Left ventricle myocardium superior (tissue), 1 donor: Measurements from ENCODE around the gene CEP44. TPM values are rescaled to one million over a fixed set of nuclear protein-coding genes. Genes with fewer than 3 reads are reported as not detected.
"Not testable (repeated sequence)": the region's sequence is repeated elsewhere in the genome, so short reads cannot be mapped to it uniquely, and the experiment has no call there.

Experiments used
- ATAC-seq: fragments of 200-7000 bp; cut with Tn5 transposase; one replicate; pipeline ENCODE4 v1.9.1; 2020; ENCODE audit warnings: mild to moderate bottlenecking, moderate library complexity
- DNase-seq: peaks from one replicate; pipeline ENCODE4 v3.0.0-alpha.2; 2020
- intact Hi-C: fragments of 100-400 bp; cut with micrococcal nuclease; formaldehyde crosslinking; loops from one replicate; pipeline ENCODE4 v1.11.0; 2022
- total RNA-seq: library from RNA; stranded (reverse); fragmentation: NEBNext Ultra II Directional; extraction: Animal tissue kit (Norgen Biotek cat#: 25700); gene quantifications from one replicate; pipeline ENCODE4 v1.2.1, GENCODE V29; 2021
- donor health status: DM: no; HTN: yes; CAD: no; lungs with severe emphysema.

The CEP44 gene
- total RNA-seq, 1 donor from 2014 or later = 12.3 TPM

GRCh38 chr4:174316954-174317353 lies 33.2 kb downstream of the CEP44 start:
- ATAC-seq (no peak), DNase-seq (no peak)
- intact Hi-C loops = loop anchor here (10.0 kb wide), 1 partner anchor 92 kb away; no protein-coding TSS in a partner anchor

- DNase-seq (no peak), ATAC-seq (no peak)
- intact Hi-C loops = loop anchor here (10.0 kb wide), 1 partner anchor 93 kb away; no protein-coding TSS in a partner anchor
Observed at GRCh38 chr4:174317531-174317930, 33.8 kb downstream of the CEP44 start.

GRCh38 chr4:174318829-174319764 lies 35.4 kb downstream of the CEP44 start:
- DNase-seq (no peak), ATAC-seq (no peak)
- intact Hi-C loops = loop anchor here (10.0 kb wide), 1 partner anchor 94 kb away; no protein-coding TSS in a partner anchor

- intact Hi-C loops = no loop called here
- ATAC-seq (no peak), DNase-seq (no peak)
Observed at GRCh38 chr4:174320494-174321199, 36.9 kb downstream of the CEP44 start.

GRCh38 chr4:174324236-174324635 lies 40.5 kb downstream of the CEP44 start:
- ATAC-seq = no peak
- no peak for DNase-seq
- intact Hi-C loops = no loop called here

- intact Hi-C loops = no loop called here
- ATAC-seq (no peak), DNase-seq (no peak)
Observed at GRCh38 chr4:174324725-174325124, 41.0 kb downstream of the CEP44 start.

GRCh38 chr4:174332741-174333493 lies 49.2 kb downstream of the CEP44 start:
- DNase-seq = no peak
- no peak for ATAC-seq
- intact Hi-C loops = no loop called here

- no peak for DNase-seq
- ATAC-seq = no peak
- intact Hi-C loops = no loop called here
Observed at GRCh38 chr4:174334628-174335027, 50.9 kb downstream of the CEP44 start.

GRCh38 chr4:174340714-174341113 lies 57.0 kb downstream of the CEP44 start:
- DNase-seq = no peak
- intact Hi-C loops = no loop called here
- no peak for ATAC-seq

- ATAC-seq (no peak), DNase-seq (no peak)
- intact Hi-C loops = no loop called here
Observed at GRCh38 chr4:174349156-174349555, 65.4 kb downstream of the CEP44 start.

GRCh38 chr4:174352061-174352819 lies 68.5 kb downstream of the CEP44 start:
- intact Hi-C loops = no loop called here
- peak; percentile 75 for ATAC-seq
- DNase-seq = no peak

- ATAC-seq = no peak
- intact Hi-C loops = no loop called here
- no peak for DNase-seq
Observed at GRCh38 chr4:174357321-174357720, 73.6 kb downstream of the CEP44 start.

- no peak for ATAC-seq
- no peak for DNase-seq
- intact Hi-C loops = no loop called here
Observed at GRCh38 chr4:174358410-174358809, 74.7 kb downstream of the CEP44 start.

GRCh38 chr4:174358829-174359228 lies 75.1 kb downstream of the CEP44 start:
- ATAC-seq = no peak
- intact Hi-C loops = no loop called here
- no peak for DNase-seq

- ATAC-seq = no peak
- intact Hi-C loops = no loop called here
- no peak for DNase-seq
Observed at GRCh38 chr4:174362340-174362739, 78.6 kb downstream of the CEP44 start.

- not testable (repeated sequence) for DNase-seq, ATAC-seq
- intact Hi-C loops = loop anchor here (2.0 kb wide), 1 partner anchor 269 kb away; no protein-coding TSS in a partner anchor
Observed at GRCh38 chr4:174363782-174364181, 80.1 kb downstream of the CEP44 start.

GRCh38 chr4:174365018-174365587 lies 81.4 kb downstream of the CEP44 start:
- intact Hi-C loops = loop anchor here (2.0 kb wide), 1 partner anchor 268 kb away; no protein-coding TSS in a partner anchor
- ATAC-seq (no peak), DNase-seq (no peak)

GRCh38 chr4:174369985-174370384 lies 86.3 kb downstream of the CEP44 start:
- ATAC-seq = no peak
- intact Hi-C loops = no loop called here
- DNase-seq = no peak
